Mucosa of descending colon (tissue), 3 donors: ENCODE results near the gene STXBP1. TPM values are rescaled to one million over a fixed set of nuclear protein-coding genes. Genes with fewer than 3 reads are reported as not detected.

ENCODE experiments used
- ATAC-seq: fragments of 200-7000 bp; cut with Tn5 transposase; one replicate; pipeline ENCODE4 v1.9.1; 2020; ENCODE audit warnings: mild to moderate bottlenecking, moderate library complexity
- DNase-seq, 3 donors: peaks; one replicate each; pipeline ENCODE4 v3.0.0-alpha.2; 2020
- H3K36me3 ChIP-seq: fragments of 200-600 bp; one replicate; pipeline ENCODE4 v1.8.0; 2021; ENCODE audit warnings: low read depth, mild to moderate bottlenecking
- H3K4me1 ChIP-seq: fragments of 200-600 bp; one replicate; pipeline ENCODE4 v1.8.0; 2021; ENCODE audit warnings: low read depth, mild to moderate bottlenecking
- H3K4me3 ChIP-seq: fragments of 200-600 bp; one replicate; pipeline ENCODE4 v1.8.0; 2021; ENCODE audit warnings: mild to moderate bottlenecking
- H3K9me3 ChIP-seq: fragments of 200-600 bp; one replicate; pipeline ENCODE4 v1.8.0; 2021; ENCODE audit warnings: mild to moderate bottlenecking
- intact Hi-C, 2 donors: fragments of 100-400 bp; cut with DNase I in 1 of 2; cut with micrococcal nuclease in 1 of 2; formaldehyde crosslinking; loops; one replicate each; pipeline versions ENCODE4 v1.11.0 to v1.11.1; 2022; cut with DNase I, micrococcal nuclease
- total RNA-seq, 3 donors: library from RNA; stranded (reverse); fragmentation: NEBNext Ultra II Directional in 2 of 3; extraction: Animal tissue kit (Norgen Biotek cat#: 25700) in 2 of 3; gene quantifications; one replicate each; pipeline versions ENCODE4 v1.2.1 to v1.2.4, GENCODE V29; 2021 to 2023
- TF ChIP-seq, protein P1 (sequence below): fragments of 200-600 bp; IDR thresholded peaks from one replicate; pipeline ENCODE4 v1.8.0; 2022; ENCODE audit warnings: antibody characterized with exemption, mild to moderate bottlenecking
- donor health status: DM: no; HTN: no; CAD: no; lungs with moderate emphysema.
- donor health status: DM: no; HTN: no; CAD: no.
- donor health status: DM: no; HTN: yes; CAD: no.

The STXBP1 gene
- total RNA-seq, 3 donors from 2014 or later, result 11.8 to 37.1 (median 17.1) TPM

GRCh38 chr9:127629468-127630081 lies 17.5 kb downstream of the STXBP1 start:
- no peak for ATAC-seq
- TF ChIP-seq, protein P1, sequence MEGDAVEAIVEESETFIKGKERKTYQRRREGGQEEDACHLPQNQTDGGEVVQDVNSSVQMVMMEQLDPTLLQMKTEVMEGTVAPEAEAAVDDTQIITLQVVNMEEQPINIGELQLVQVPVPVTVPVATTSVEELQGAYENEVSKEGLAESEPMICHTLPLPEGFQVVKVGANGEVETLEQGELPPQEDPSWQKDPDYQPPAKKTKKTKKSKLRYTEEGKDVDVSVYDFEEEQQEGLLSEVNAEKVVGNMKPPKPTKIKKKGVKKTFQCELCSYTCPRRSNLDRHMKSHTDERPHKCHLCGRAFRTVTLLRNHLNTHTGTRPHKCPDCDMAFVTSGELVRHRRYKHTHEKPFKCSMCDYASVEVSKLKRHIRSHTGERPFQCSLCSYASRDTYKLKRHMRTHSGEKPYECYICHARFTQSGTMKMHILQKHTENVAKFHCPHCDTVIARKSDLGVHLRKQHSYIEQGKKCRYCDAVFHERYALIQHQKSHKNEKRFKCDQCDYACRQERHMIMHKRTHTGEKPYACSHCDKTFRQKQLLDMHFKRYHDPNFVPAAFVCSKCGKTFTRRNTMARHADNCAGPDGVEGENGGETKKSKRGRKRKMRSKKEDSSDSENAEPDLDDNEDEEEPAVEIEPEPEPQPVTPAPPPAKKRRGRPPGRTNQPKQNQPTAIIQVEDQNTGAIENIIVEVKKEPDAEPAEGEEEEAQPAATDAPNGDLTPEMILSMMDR, result no peak
- DNase-seq, result no peak
- no peaks in the 10 kb centered on the region for H3K9me3 ChIP-seq
- H3K36me3 ChIP-seq, result no peaks in the 10 kb centered on the region
- no peak overlapping the region for H3K4me3 ChIP-seq
- intact Hi-C loops, result no loop called here
- peaks cover 2% of the 10 kb centered on the region for H3K4me1 ChIP-seq

- Histone ChIP-seq H3K4me3 (no peak overlapping the region), H3K36me3 (no peaks in the 10 kb centered on the region), H3K4me1 (peaks cover 8% of the 10 kb centered on the region), H3K9me3 (no peaks in the 10 kb centered on the region)
- ATAC-seq (no peak), DNase-seq (no peak)
- intact Hi-C loops, result no loop called here
- TF ChIP-seq, protein P1, result no peak
Observed at GRCh38 chr9:127633216-127633862, 21.3 kb downstream of the STXBP1 start.

DNA sequence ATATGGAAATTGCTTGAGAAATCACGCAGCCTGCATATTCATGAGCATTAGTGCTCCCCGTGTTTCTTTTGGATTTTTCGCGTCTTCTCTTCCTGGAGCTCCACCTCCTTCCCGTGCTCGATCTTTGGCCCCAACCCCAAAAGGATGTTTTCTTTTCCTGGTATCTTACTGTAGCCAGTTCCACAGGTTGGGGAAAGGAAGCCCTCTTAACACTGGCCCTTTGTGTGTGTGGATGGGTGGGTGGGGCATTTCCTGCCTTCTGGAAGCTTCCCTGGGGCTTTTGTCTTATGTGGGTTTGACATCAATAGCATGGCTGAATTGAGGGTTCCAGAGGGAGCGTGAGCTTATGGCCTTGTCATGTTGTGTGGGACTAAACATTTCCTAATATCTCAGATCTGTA lies 21.9 kb downstream of the STXBP1 start:
- intact Hi-C loops, result no loop called here
- peak; percentile 81 for ATAC-seq
- peak in 2 of 3 donors; percentile 39 to 53 for DNase-seq
- no peak overlapping the region for H3K4me3 ChIP-seq
- H3K9me3 ChIP-seq, result no peaks in the 10 kb centered on the region
- TF ChIP-seq, protein P1, result no peak
- peaks cover 8% of the 10 kb centered on the region for H3K4me1 ChIP-seq
- no peaks in the 10 kb centered on the region for H3K36me3 ChIP-seq

DNA sequence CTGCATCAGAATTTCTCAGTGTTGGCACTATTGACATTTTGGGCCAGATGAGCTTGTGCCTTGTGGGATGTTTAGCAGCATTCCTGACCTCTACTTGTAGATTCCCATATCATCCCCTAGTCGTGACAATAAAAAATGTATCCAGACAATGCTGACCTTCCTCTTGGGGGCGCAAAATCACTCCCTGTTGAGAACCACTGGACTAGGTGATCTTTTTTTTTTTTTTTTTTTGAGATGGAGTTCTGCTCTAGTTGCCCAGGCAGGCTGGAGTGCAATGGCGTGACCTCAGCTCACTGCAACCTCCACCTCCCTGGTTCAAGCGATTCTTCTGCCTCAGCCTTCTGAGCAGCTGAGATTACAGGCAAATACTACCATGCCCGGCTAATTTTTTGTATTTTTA lies 22.6 kb downstream of the STXBP1 start:
- Histone ChIP-seq H3K4me1 (peaks cover 8% of the 10 kb centered on the region), H3K36me3 (no peaks in the 10 kb centered on the region), H3K9me3 (no peaks in the 10 kb centered on the region), H3K4me3 (no peak overlapping the region)
- intact Hi-C loops, result no loop called here
- no peak for DNase-seq
- no peak for ATAC-seq
- TF ChIP-seq, protein P1, result no peak

- no peak for ATAC-seq
Observed at GRCh38 chr9:127635201-127635735, 23.2 kb downstream of the STXBP1 start.

More at GRCh38 chr9:127635201-127635735, 23.2 kb downstream of the STXBP1 start:
- Histone ChIP-seq H3K4me3 (no peak overlapping the region), H3K9me3 (no peaks in the 10 kb centered on the region), H3K4me1 (peaks cover 8% of the 10 kb centered on the region), H3K36me3 (no peaks in the 10 kb centered on the region)
- TF ChIP-seq, protein P1, result no peak
- no peak for DNase-seq
- intact Hi-C loops, result no loop called here
